Activated CD4-positive, alpha-beta T cell treated with anti-CD3 and anti-CD28 coated beads for 36 hours (primary cell): ENCODE results near the gene VPREB1. TPM values are rescaled to one million over a fixed set of nuclear protein-coding genes. Genes with fewer than 3 reads are reported as not detected.
"Not testable (repeated sequence)": the region's sequence is repeated elsewhere in the genome, so short reads cannot be mapped to it uniquely, and the experiment has no call there.

Source experiments
- ATAC-seq: fragments of 200-7000 bp; cut with Tn5 transposase; one replicate; pipeline ENCODE4 v1.10.0; 2021; ENCODE audit warnings: mild to moderate bottlenecking, moderate library complexity
- CTCF ChIA-PET: fragments of 350-600 bp; sonication (Branson Sonifier 250); formaldehyde crosslinking; loops from one replicate; lab custom pipeline; 2021; ENCODE audit warnings: antibody characterized with exemption; lab: Charles Lee
- POLR2A ChIA-PET: fragments of 350-600 bp; sonication (Branson Sonifier 250); formaldehyde crosslinking; loops from one replicate; lab custom pipeline; 2021; ENCODE audit warnings: antibody characterized with exemption, inconsistent platforms; lab: Charles Lee
- DNase-seq: peaks from one replicate; pipeline ENCODE4 v3.0.0-alpha.2; 2020
- H3K27ac Mint-ChIP-seq: one replicate; pipeline ENCODE4 v1.8.0; 2021; ENCODE audit warnings: mixed read lengths
- H3K27me3 Mint-ChIP-seq: one replicate; pipeline ENCODE4 v1.8.0; 2021; ENCODE audit warnings: mixed read lengths
- H3K36me3 Mint-ChIP-seq: one replicate; pipeline ENCODE4 v1.8.0; 2021; ENCODE audit warnings: low read depth, mixed read lengths
- H3K4me1 Mint-ChIP-seq: one replicate; pipeline ENCODE4 v1.8.0; 2021; ENCODE audit warnings: mixed read lengths
- H3K4me3 Mint-ChIP-seq: one replicate; pipeline ENCODE4 v1.8.0; 2021; ENCODE audit warnings: mild to moderate bottlenecking, moderate library complexity, mixed read lengths
- H3K9me3 Mint-ChIP-seq: one replicate; pipeline ENCODE4 v1.8.0; 2021; ENCODE audit warnings: low read depth, mixed read lengths
- intact Hi-C, 2 experiments: fragments of 100-400 bp; cut with DNase I in 1 of 2; cut with micrococcal nuclease in 1 of 2; formaldehyde crosslinking; loops; one replicate each; pipeline versions ENCODE4 v1.14.2 to v1.15.1; 2022 to 2024; cut with DNase I, micrococcal nuclease
- total RNA-seq, 2 experiments: library from RNA; stranded (reverse); gene quantifications; one replicate each; pipeline ENCODE4 v1.2.3, GENCODE V29; 2021

Gene VPREB1
- total RNA-seq, 2 experiments from 2014 or later, result not detected

DNA sequence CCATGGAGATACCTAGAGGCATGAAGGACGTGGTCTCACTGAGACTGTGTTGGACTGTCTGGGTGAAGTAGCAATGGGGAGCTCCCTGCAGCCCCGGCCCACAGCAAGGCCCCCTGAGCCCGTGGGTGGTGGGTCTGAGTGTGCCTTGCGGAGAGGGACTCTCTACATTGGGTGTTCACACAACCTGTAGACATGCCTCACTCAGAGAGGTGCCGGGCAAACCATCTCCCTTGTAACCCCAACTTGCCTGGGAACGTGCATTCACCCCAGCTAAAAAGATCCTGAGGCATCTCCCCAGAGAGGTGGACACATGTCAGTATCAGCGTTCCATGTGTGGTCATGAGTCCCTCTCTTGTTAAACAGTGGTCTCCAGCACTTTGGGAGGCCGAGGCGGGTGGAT, 2.1 kb downstream of the VPREB1 start:
- Mint-ChIP-seq H3K36me3 (no peaks in the 10 kb centered on the region), H3K9me3 (no peaks in the 10 kb centered on the region), H3K27me3 (peaks cover 3% of the 10 kb centered on the region), H3K27ac (no peak overlapping the region), H3K4me3 (no peak overlapping the region), H3K4me1 (peaks cover 16% of the 10 kb centered on the region)
- CTCF ChIA-PET, result interaction anchor here (1.0 to 1.6 kb wide), 3 partner anchors 11 to 45 kb away, joined by 4 read pairs; no protein-coding TSS in a partner anchor
- ATAC-seq (no peak), DNase-seq (no peak)
- POLR2A ChIA-PET, result no interaction called here
- intact Hi-C loops, result no loop called here

- peak; percentile 33 for ATAC-seq
- intact Hi-C loops, result no loop called here
- no peaks in the 10 kb centered on the region for H3K9me3 Mint-ChIP-seq
- no peaks in the 10 kb centered on the region for H3K36me3 Mint-ChIP-seq
- no peak overlapping the region for H3K27ac Mint-ChIP-seq
- peaks cover 16% of the 10 kb centered on the region for H3K4me1 Mint-ChIP-seq
- no peak for DNase-seq
- POLR2A ChIA-PET, result no interaction called here
- H3K4me3 Mint-ChIP-seq, result no peak overlapping the region
- CTCF ChIA-PET, result interaction anchor here (0.9 to 1.2 kb wide), 2 partner anchors 11 to 13 kb away, joined by 3 to 5 read pairs; no protein-coding TSS in a partner anchor
- H3K27me3 Mint-ChIP-seq, result peaks cover 2% of the 10 kb centered on the region
These were observed 4.3 kb downstream of the VPREB1 start for GRCh38 chr22:22248878-22249277.

- H3K36me3 Mint-ChIP-seq, POLR2A ChIA-PET, H3K27me3 Mint-ChIP-seq, DNase-seq, H3K27ac Mint-ChIP-seq, H3K4me3 Mint-ChIP-seq, H3K9me3 Mint-ChIP-seq, intact Hi-C loops, ATAC-seq: not testable (repeated sequence)
- peaks cover 11% of the 10 kb centered on the region for H3K4me1 Mint-ChIP-seq
- CTCF ChIA-PET, result interaction anchor here (0.5 kb wide), 1 partner anchor 140 kb away, joined by 3 read pairs; no protein-coding TSS in a partner anchor
These were observed 6.1 kb downstream of the VPREB1 start for GRCh38 chr22:22250651-22251050.

DNA sequence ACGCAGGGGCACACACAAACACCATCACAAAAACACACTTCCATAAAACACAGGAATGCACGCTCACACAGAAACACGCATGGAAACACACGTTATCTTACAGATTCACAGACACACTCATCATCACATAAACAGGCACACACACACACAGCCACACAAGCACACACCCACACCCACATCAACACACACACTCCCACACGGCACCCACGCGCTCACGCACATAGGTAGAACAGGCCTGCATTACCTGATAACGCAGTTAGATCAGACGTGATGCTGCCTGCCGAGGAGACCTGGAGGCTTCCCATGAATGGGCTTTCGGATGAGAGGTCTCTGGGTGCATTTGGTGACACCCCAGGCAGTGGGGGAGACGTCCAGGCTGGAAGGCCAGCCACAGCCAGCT, 11.5 kb downstream of the VPREB1 start:
- POLR2A ChIA-PET, H3K36me3 Mint-ChIP-seq, ATAC-seq, H3K27ac Mint-ChIP-seq, H3K9me3 Mint-ChIP-seq, DNase-seq, H3K4me1 Mint-ChIP-seq, intact Hi-C loops, H3K4me3 Mint-ChIP-seq, H3K27me3 Mint-ChIP-seq, CTCF ChIA-PET: not testable (repeated sequence)

- not testable (repeated sequence) for H3K9me3 Mint-ChIP-seq
These were observed 14.2 kb downstream of the VPREB1 start for GRCh38 chr22:22258597-22259415.

DNA sequence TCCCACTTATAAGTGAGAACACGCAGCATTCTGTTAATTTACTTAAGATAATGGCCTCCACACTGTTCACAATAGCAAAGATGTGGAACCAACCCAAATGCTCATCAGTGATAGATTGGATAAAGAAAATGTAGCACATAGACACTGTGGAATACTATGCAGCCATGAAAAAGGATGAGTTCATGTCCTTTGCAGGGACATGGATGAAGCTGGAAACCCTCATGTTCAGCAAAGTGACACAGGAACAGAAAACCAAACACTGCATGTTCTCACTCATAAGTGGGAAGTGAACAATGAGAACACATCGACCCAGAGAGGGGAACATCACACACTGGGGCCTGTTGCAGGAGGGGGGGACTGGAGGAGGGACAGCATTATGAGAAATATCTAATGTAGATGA, 15.6 kb downstream of the VPREB1 start:
- H3K36me3 Mint-ChIP-seq, H3K4me1 Mint-ChIP-seq, intact Hi-C loops, ATAC-seq, POLR2A ChIA-PET, H3K27me3 Mint-ChIP-seq, H3K9me3 Mint-ChIP-seq, H3K4me3 Mint-ChIP-seq, H3K27ac Mint-ChIP-seq, CTCF ChIA-PET, DNase-seq: not testable (repeated sequence)

More at GRCh38 chr22:22258597-22259415, 14.2 kb downstream of the VPREB1 start:
- H3K27ac Mint-ChIP-seq, H3K4me3 Mint-ChIP-seq, intact Hi-C loops, H3K27me3 Mint-ChIP-seq, ATAC-seq, H3K36me3 Mint-ChIP-seq, CTCF ChIA-PET, H3K4me1 Mint-ChIP-seq, DNase-seq, POLR2A ChIA-PET: not testable (repeated sequence)

DNA sequence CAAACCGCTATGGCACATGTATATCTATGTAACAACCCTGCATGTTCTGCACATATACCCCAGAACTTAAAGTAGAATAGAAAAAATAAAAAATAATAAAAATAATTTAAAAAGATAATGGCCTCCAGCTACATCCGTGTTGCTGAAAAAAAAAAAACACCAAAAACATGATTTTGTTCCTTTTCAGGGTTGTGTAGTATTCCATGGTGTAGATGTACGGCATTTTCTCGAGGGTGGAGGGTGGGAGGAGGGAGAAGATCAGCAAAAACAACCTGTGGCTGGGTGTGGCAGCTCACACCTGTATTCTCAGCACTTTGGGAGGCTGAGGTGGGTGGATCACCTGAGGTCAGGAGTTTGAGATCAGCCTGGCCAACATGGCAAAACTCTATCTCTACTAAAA, 16.0 kb downstream of the VPREB1 start:
- H3K36me3 Mint-ChIP-seq, DNase-seq, intact Hi-C loops, H3K4me1 Mint-ChIP-seq, H3K27ac Mint-ChIP-seq, ATAC-seq, CTCF ChIA-PET, H3K4me3 Mint-ChIP-seq, POLR2A ChIA-PET, H3K27me3 Mint-ChIP-seq, H3K9me3 Mint-ChIP-seq: not testable (repeated sequence)

DNA sequence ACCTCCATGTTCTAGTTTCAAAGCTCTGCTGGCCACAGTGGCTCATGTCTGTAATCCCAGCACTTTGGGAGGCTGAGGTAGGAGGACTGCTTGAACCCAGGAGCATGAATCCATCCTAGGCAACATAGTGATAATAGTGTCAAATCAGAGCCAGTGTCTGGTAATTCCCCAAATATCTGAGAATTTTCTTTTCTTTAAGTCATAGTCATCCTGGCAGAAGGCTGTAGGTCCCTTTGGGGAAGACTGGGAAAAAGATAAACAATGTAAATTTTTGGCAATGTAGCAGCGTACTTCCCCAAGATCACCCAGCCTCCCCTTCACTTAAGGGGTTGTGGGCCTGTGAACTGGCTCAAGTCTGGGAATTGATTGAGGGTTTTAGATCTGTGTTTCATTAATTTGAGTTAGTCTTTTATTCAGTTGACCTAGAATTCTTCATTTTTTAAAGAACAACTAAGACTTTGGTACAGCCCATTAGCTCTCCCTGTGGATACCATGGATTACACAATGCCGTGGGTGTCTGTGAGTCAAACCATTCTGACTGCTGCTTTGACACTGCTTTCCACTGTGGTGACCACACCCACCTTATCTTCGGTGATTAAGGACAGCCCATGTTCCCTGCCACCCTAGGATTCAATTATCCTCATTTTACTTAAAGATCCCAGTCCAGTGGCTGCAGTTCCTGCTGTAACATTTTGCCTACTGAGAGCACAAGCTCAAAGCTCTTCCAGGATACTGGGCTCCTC, 17.9 kb downstream of the VPREB1 start:
- H3K4me1 Mint-ChIP-seq, POLR2A ChIA-PET, ATAC-seq, H3K27ac Mint-ChIP-seq, H3K36me3 Mint-ChIP-seq, intact Hi-C loops, H3K27me3 Mint-ChIP-seq, CTCF ChIA-PET, H3K9me3 Mint-ChIP-seq, H3K4me3 Mint-ChIP-seq: not testable (repeated sequence)
- peak; percentile 45 for DNase-seq

DNA sequence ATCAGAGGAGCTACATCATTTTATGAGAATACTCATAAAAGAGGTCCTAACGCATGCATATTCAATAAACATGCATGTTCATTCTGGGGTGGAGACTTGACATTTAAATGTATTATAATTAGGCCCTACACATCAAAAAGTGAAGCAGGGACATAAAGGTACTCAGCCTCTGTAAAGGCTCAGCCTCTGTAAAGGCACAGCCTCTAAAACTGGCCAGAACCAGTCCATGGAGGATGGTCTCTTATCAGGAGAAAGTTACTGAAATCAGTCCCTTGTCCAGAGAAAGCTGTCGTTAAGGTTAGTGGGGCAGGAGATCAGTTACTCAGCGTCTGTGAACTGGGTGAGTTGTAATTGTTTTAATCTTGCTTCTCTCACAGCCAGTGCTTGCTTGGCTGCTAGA, 19.2 kb downstream of the VPREB1 start:
- ATAC-seq, POLR2A ChIA-PET, H3K36me3 Mint-ChIP-seq, H3K27me3 Mint-ChIP-seq, CTCF ChIA-PET, H3K27ac Mint-ChIP-seq, intact Hi-C loops, H3K4me1 Mint-ChIP-seq, H3K9me3 Mint-ChIP-seq, DNase-seq, H3K4me3 Mint-ChIP-seq: not testable (repeated sequence)

DNA sequence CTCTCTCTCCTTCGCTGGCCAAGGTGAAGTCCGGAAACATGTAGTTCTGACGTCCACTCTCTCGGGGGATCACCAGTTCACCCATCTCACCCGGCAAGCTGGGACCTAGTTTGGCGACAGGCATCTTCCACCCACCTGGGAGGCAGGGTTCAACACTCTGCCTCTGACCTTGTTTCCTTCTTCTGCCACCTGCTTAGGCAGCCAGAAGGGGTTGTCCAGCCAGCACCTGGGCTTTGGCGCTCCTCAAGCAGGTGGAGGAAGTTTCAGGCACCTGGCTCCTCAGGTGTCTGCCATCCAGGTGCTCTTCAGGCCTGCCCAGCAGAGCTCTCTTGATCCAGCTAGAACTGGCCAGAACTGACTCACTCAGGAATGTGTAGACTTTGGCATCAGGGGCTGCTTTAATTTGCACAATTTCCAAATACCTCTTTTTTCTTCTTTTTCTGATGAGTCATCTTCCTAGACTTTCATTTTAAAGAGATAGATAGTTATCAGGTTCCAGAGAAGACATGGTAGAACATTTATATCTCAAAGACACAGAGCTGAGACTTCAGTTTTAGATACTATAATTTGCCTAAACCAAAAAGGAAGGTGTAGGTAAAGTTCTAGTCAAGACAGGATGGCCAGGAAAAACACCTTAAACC, 25.6 kb downstream of the VPREB1 start:
- intact Hi-C loops, H3K36me3 Mint-ChIP-seq, H3K9me3 Mint-ChIP-seq, H3K27me3 Mint-ChIP-seq, CTCF ChIA-PET, POLR2A ChIA-PET, DNase-seq, H3K4me3 Mint-ChIP-seq, ATAC-seq, H3K27ac Mint-ChIP-seq: not testable (repeated sequence)
- H3K4me1 Mint-ChIP-seq, result peaks cover 10% of the 10 kb centered on the region

DNA sequence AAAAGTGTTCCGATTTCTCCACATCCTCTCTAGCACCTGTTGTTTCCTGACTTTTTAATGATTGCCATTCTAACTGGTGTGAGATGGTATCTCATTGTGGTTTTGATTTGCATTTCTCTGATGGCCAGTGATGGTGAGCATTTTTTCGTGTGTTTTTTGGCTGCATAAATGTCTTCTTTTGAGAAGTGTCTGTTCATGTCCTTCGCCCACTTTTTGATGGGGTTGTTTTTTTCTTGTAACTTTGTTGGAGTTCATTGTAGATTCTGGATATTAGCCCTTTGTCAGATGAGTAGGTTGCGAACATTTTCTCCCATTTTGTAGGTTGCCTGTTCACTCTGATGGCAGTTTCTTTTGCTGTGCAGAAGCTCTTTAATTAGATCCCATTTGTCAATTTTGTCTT, 32.8 kb downstream of the VPREB1 start:
- H3K9me3 Mint-ChIP-seq, H3K36me3 Mint-ChIP-seq, H3K4me3 Mint-ChIP-seq, ATAC-seq, H3K4me1 Mint-ChIP-seq, intact Hi-C loops, DNase-seq, H3K27me3 Mint-ChIP-seq, H3K27ac Mint-ChIP-seq, CTCF ChIA-PET, POLR2A ChIA-PET: not testable (repeated sequence)
